ENCODE data around the gene NTN1. TPM values are rescaled to one million over a fixed set of nuclear protein-coding genes. Genes with fewer than 3 reads are reported as not detected.

The NTN1 gene
- total RNA-seq, 5 donors from 2014 or later (not counting 1 experiment from before 2014, with no cell fraction given) = 0.07 to 0.15 (median 0.12) TPM; not detected in 1

DNA sequence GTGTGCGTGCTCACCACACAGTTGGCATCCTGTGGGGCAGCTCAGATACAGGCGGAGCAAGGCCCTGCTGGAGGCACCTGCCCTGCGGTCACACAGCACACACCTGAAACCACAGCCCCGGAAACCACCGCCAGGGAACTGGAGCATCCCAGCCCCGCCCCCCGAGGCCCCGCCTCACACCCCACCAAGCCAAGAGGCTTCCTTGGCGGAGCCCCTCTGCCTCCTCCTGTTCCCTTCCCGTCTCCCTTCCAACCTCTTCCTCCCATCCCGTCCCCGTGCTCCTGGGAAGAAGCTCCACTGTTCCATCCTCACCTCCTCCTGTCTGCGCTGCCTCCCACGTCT is 205.5 kb downstream of the NTN1 start:
- peak in 3 of 4 experiments; percentile 47 to 84 (median 60) for ATAC-seq (replicated peaks in 1 of 4)
- Mint-ChIP-seq H3K4me3 (no peak overlapping the region), H3K9me3 (no peaks in the 10 kb centered on the region)

DNA sequence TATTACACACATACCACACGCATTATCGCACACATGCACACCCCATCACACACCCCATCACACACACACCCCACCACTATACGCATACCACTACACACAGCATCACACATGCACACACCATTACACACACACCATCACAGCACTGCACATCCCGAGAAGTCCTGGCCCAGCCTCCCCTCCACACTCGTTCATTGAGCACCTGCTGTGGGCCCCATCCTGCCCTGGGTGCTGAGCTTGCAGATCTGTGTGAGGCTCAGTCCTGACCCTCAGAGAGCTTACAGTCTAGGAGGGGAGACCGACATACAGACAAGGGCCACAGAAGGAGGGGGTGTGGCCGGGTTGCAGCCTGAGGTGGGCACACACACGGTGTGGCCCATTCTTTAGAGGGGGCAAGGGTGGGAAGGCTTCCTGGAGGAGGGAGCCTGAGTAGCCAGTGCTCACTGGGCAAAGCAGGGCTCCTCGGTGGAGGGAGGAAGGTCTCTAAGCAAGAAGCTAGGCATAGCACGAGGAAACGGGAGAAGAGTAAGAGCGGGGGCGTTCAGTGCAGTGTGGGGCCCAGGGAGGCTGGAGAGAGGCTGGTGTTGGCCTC is 206.6 kb downstream of the NTN1 start:
- Histone ChIP-seq H3K4me3 (ENCODE audit: control insufficient read depth in 1 of 2, extremely low read depth in 1 of 2, low read length in 1 of 2) (no peak overlapping the region), H3K9me3 (no peaks in the 10 kb centered on the region), H3K4me1 (ENCODE audit: control insufficient read depth in 1 of 2, extremely low read depth in 1 of 2, insufficient read depth in 2 of 2, low read length in 2 of 2) (peaks cover 0 to 14% of the 10 kb centered on the region in 2 experiments), H3K36me3 (ENCODE audit: control insufficient read depth in 2 of 2, extremely low read depth in 1 of 2, insufficient read depth in 1 of 2, low read length in 1 of 2) (no peaks in the 10 kb centered on the region), H3K27me3 (replicated peaks in 1 of 2; ENCODE audit: control insufficient read depth in 2 of 2, extremely low read depth in 1 of 2, insufficient read depth in 2 of 2, low read length in 1 of 2) (peaks cover 0 to 13% of the 10 kb centered on the region in 2 experiments), H3K27ac (ENCODE audit: low read length) (no peak overlapping the region)
- Mint-ChIP-seq H3K4me1 (peaks cover 0 to 3% (median 0%) of the 10 kb centered on the region in 3 donors), H3K27ac (no peak overlapping the region), H3K4me3 (no peak overlapping the region), H3K27me3 (peaks cover 0 to 3% of the 10 kb centered on the region in 2 donors), H3K36me3 (no peaks in the 10 kb centered on the region), H3K9me3 (no peaks in the 10 kb centered on the region)
- ATAC-seq (replicated peaks in 1 of 4) (no peak), DNase-seq (no peak)
- POLR2A ChIA-PET = no interaction called here
- 83% methylated on average over 12 of the region's 13 CpGs for WGBS (ENCODE audit: insufficient coverage)
- CTCF ChIA-PET = no interaction called here

More for the DNA sequence above, 205.5 kb downstream of the NTN1 start:
- no peak overlapping the region for H3K27ac ChIP-seq (ENCODE audit: low read length)
- Mint-ChIP-seq H3K27ac (no peak overlapping the region), H3K36me3 (no peaks in the 10 kb centered on the region), H3K27me3 (peaks cover 0 to 3% of the 10 kb centered on the region in 2 donors), H3K4me1 (peaks cover 0 to 3% (median 0%) of the 10 kb centered on the region in 3 donors)
- 28% methylated on average over 13 of the region's 14 CpGs for WGBS (ENCODE audit: insufficient coverage)
- no peaks in the 10 kb centered on the region for H3K36me3 ChIP-seq (ENCODE audit: control insufficient read depth in 2 of 2, extremely low read depth in 1 of 2, insufficient read depth in 1 of 2, low read length in 1 of 2)
- H3K9me3 ChIP-seq = no peaks in the 10 kb centered on the region
- H3K4me1 ChIP-seq (ENCODE audit: control insufficient read depth in 1 of 2, extremely low read depth in 1 of 2, insufficient read depth in 2 of 2, low read length in 2 of 2) = peaks cover 0 to 14% of the 10 kb centered on the region in 2 experiments
- H3K27me3 ChIP-seq (replicated peaks in 1 of 2; ENCODE audit: control insufficient read depth in 2 of 2, extremely low read depth in 1 of 2, insufficient read depth in 2 of 2, low read length in 1 of 2) = peaks cover 0 to 5% of the 10 kb centered on the region in 2 experiments
- peak in 24 of 35 experiments; percentile 9 to 71 (median 25) for DNase-seq
- H3K4me3 ChIP-seq (ENCODE audit: control insufficient read depth in 1 of 2, extremely low read depth in 1 of 2, low read length in 1 of 2) = no peak overlapping the region
- ChIA-PET POLR2A (no interaction called here), CTCF (no interaction called here)

DNA sequence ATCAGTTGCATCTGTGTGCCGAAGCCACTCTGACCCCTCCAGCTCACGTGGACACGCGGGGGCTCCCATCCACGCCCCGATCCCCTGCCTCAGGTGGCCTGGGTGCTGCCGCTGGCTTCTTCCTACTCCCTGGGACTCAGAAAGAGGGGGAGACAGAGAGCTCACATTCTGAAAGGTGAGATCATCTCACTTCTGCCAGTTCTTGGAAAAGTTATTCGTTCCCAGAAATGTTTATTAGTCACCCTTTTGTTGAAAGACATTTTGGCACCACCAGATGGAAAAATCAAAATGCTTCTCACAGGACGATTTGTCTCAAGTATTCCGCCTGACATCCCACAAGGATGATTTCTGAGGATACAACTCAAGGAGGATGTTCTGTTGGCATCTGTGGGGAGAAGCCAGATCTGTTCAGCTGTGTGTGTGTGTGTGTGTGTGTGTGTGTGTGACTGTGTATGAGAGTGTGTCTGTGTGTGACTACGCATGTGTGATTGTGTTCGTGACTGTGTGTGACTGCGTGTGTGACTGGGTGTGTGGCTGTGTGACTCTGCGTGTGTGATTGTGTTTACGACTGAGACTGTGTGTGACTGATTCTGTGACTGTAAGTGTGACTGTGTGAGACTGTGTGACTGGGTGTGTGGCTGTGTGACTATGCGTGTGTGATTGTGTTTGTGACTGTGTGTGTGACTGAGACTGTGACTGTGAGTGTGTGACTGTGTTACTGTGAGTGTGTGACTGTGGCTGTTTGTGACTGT is 207.3 kb downstream of the NTN1 start:
- Mint-ChIP-seq H3K4me3 (no peak overlapping the region), H3K9me3 (no peaks in the 10 kb centered on the region), H3K27ac (no peak overlapping the region), H3K27me3 (peaks cover 0 to 7% of the 10 kb centered on the region in 2 donors), H3K36me3 (no peaks in the 10 kb centered on the region), H3K4me1 (peaks cover 0 to 3% (median 0%) of the 10 kb centered on the region in 3 donors)
- Histone ChIP-seq H3K27me3 (replicated peaks in 1 of 2; ENCODE audit: control insufficient read depth in 2 of 2, extremely low read depth in 1 of 2, insufficient read depth in 2 of 2, low read length in 1 of 2) (peaks cover 0 to 14% of the 10 kb centered on the region in 2 experiments), H3K4me3 (ENCODE audit: control insufficient read depth in 1 of 2, extremely low read depth in 1 of 2, low read length in 1 of 2) (no peak overlapping the region), H3K36me3 (ENCODE audit: control insufficient read depth in 2 of 2, extremely low read depth in 1 of 2, insufficient read depth in 1 of 2, low read length in 1 of 2) (no peaks in the 10 kb centered on the region), H3K27ac (ENCODE audit: low read length) (no peak overlapping the region), H3K4me1 (ENCODE audit: control insufficient read depth in 1 of 2, extremely low read depth in 1 of 2, insufficient read depth in 2 of 2, low read length in 2 of 2) (peaks cover 0 to 14% of the 10 kb centered on the region in 2 experiments), H3K9me3 (no peaks in the 10 kb centered on the region)
- ChIA-PET CTCF (no interaction called here), POLR2A (no interaction called here)
- ATAC-seq (replicated peaks in 1 of 4) (no peak), DNase-seq (no peak)
- 70% methylated on average over 8 of the region's 16 CpGs for whole genome bisulfite sequencing (ENCODE audit: insufficient coverage)

DNA sequence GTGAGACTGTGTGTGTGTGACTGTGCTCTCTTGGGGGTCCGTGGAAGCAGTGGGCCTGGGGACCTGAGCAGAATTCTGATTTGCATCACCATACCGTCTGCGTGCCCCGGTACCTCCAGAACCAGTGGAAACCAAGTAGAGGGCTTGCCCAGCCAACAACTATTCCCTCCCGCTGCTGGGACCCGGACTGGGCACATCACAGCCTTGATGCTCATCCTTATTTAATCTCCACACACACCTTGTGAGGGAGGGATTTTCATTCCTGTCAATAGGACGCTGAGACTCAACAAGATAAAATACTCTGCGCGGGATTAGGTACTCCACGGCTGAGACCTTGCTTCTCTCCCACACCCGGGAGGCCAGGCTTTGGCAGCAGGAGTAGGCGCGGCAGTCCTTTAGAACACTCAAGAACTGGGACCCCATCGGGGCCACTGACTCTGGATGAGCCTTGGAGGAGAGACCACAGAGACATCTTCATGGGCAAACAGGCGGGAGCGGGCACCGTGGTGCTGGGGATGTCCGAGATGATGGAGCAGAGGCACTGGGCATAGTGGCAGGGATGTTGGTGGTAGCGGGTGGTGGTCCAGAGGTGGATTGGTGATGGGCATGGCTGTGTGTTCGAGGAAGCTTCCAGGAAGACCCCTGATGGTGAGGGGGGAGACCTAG is 208.0 kb downstream of the NTN1 start:
- Mint-ChIP-seq H3K4me3 (no peak overlapping the region), H3K27me3 (peaks cover 0 to 11% of the 10 kb centered on the region in 2 donors), H3K27ac (no peak overlapping the region), H3K9me3 (no peaks in the 10 kb centered on the region), H3K36me3 (no peaks in the 10 kb centered on the region), H3K4me1 (peaks cover 0 to 3% (median 0%) of the 10 kb centered on the region in 3 donors)
- H3K27me3 ChIP-seq (replicated peaks in 1 of 2; ENCODE audit: control insufficient read depth in 2 of 2, extremely low read depth in 1 of 2, insufficient read depth in 2 of 2, low read length in 1 of 2) = peaks cover 0 to 18% of the 10 kb centered on the region in 2 experiments
- H3K36me3 ChIP-seq (ENCODE audit: control insufficient read depth in 2 of 2, extremely low read depth in 1 of 2, insufficient read depth in 1 of 2, low read length in 1 of 2) = no peaks in the 10 kb centered on the region
- H3K9me3 ChIP-seq = no peaks in the 10 kb centered on the region
- H3K4me1 ChIP-seq (ENCODE audit: control insufficient read depth in 1 of 2, extremely low read depth in 1 of 2, insufficient read depth in 2 of 2, low read length in 2 of 2) = peaks cover 0 to 14% of the 10 kb centered on the region in 2 experiments
- H3K4me3 ChIP-seq (ENCODE audit: control insufficient read depth in 1 of 2, extremely low read depth in 1 of 2, low read length in 1 of 2) = no peak overlapping the region
- CTCF ChIA-PET = no interaction called here
- H3K27ac ChIP-seq (ENCODE audit: low read length) = no peak overlapping the region
- ATAC-seq (replicated peaks in 1 of 4) = no peak
- no peak for DNase-seq
- 82% methylated on average over 7 of the region's 20 CpGs for WGBS (ENCODE audit: insufficient coverage)
- POLR2A ChIA-PET = no interaction called here

DNA sequence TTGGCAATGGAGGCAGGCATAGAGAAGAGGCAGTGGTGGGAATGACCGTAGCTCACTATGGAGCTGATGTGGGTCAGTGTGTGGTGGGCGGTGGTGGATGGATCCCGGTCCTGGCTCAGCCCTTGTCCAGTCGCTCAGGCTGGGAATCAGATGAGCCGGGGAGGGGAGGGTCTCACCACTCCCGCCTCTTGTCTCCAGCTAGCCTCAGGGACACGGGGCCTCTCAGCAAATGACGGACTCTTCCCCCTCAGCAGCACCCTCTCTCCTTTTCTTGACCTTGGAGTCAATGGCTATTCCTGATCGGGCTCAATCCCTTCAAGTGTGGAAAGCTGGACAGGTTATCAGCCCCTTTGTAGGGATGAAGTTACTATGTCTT is 208.5 kb downstream of the NTN1 start:
- Mint-ChIP-seq H3K4me3 (no peak overlapping the region), H3K4me1 (peaks cover 0 to 3% (median 0%) of the 10 kb centered on the region in 3 donors), H3K27ac (no peak overlapping the region), H3K27me3 (peaks cover 0 to 11% of the 10 kb centered on the region in 2 donors), H3K36me3 (no peaks in the 10 kb centered on the region), H3K9me3 (no peaks in the 10 kb centered on the region)
- Histone ChIP-seq H3K4me1 (ENCODE audit: control insufficient read depth in 1 of 2, extremely low read depth in 1 of 2, insufficient read depth in 2 of 2, low read length in 2 of 2) (peaks cover 0 to 14% of the 10 kb centered on the region in 2 experiments), H3K4me3 (ENCODE audit: control insufficient read depth in 1 of 2, extremely low read depth in 1 of 2, low read length in 1 of 2) (no peak overlapping the region), H3K9me3 (no peaks in the 10 kb centered on the region), H3K36me3 (ENCODE audit: control insufficient read depth in 2 of 2, extremely low read depth in 1 of 2, insufficient read depth in 1 of 2, low read length in 1 of 2) (no peaks in the 10 kb centered on the region), H3K27ac (ENCODE audit: low read length) (no peak overlapping the region), H3K27me3 (replicated peaks in 1 of 2; ENCODE audit: control insufficient read depth in 2 of 2, extremely low read depth in 1 of 2, insufficient read depth in 2 of 2, low read length in 1 of 2) (peaks cover 0 to 23% of the 10 kb centered on the region in 2 experiments)
- WGBS (ENCODE audit: insufficient coverage) = 80% methylated on average over 3 of the region's 9 CpGs
- no peak for ATAC-seq (replicated peaks in 1 of 4)
- POLR2A ChIA-PET = no interaction called here
- no peak for DNase-seq
- CTCF ChIA-PET = no interaction called here

DNA sequence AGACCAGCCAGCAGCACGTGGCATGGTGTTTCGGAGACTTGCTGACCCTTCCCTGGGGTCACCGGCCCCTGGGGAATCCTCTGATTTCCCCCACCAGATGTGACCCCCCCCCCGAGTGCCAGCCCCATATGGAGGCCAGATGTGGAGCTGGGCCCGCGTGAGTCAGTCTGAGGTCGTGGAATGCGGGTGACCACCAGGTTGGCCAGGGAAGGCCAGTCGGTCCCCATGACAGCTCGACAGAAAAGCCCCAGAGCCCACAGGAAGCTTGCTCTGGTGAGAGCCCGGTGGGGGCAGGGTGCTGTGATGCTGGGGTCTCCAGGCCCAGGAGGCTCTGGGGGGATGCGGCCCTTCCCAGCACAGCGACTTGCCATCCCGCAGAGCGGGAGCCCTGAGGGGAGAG is 209.0 kb downstream of the NTN1 start:
- CTCF ChIA-PET = no interaction called here
- no peaks in the 10 kb centered on the region for H3K9me3 Mint-ChIP-seq

More for the DNA sequence above, 209.0 kb downstream of the NTN1 start:
- H3K27ac ChIP-seq (ENCODE audit: low read length) = no peak overlapping the region
- H3K36me3 ChIP-seq (ENCODE audit: control insufficient read depth in 2 of 2, extremely low read depth in 1 of 2, insufficient read depth in 1 of 2, low read length in 1 of 2) = no peaks in the 10 kb centered on the region
- Mint-ChIP-seq H3K36me3 (no peaks in the 10 kb centered on the region), H3K4me1 (peaks cover 0 to 3% (median 0%) of the 10 kb centered on the region in 3 donors), H3K27me3 (peaks cover 2 to 13% of the 10 kb centered on the region in 2 donors), H3K27ac (no peak overlapping the region), H3K4me3 (no peak overlapping the region)
- DNase-seq (no peak), ATAC-seq (replicated peaks in 1 of 4) (no peak)
- POLR2A ChIA-PET = no interaction called here
- peaks cover 0 to 14% of the 10 kb centered on the region in 2 experiments for H3K4me1 ChIP-seq (ENCODE audit: control insufficient read depth in 1 of 2, extremely low read depth in 1 of 2, insufficient read depth in 2 of 2, low read length in 2 of 2)
- 77% methylated on average over 14 of the region's 15 CpGs for WGBS (ENCODE audit: insufficient coverage)
- no peak overlapping the region for H3K4me3 ChIP-seq (ENCODE audit: control insufficient read depth in 1 of 2, extremely low read depth in 1 of 2, low read length in 1 of 2)
- H3K27me3 ChIP-seq (replicated peaks in 1 of 2; ENCODE audit: control insufficient read depth in 2 of 2, extremely low read depth in 1 of 2, insufficient read depth in 2 of 2, low read length in 1 of 2) = peaks cover 0 to 23% of the 10 kb centered on the region in 2 experiments
- no peaks in the 10 kb centered on the region for H3K9me3 ChIP-seq

Measured in T-cell (primary cell).